HG02981 (cell line): Measurements from ENCODE around the gene DCAF8.

Experiments used
- ATAC-seq: cut with Tn5 transposase; IDR thresholded peaks from one replicate; pipeline ENCODE4 v1.9.1; 2021; ENCODE audit warnings: mild to moderate bottlenecking, moderate library complexity; ENCODE audit not compliant: unreplicated experiment

DCAF8 gene

DNA sequence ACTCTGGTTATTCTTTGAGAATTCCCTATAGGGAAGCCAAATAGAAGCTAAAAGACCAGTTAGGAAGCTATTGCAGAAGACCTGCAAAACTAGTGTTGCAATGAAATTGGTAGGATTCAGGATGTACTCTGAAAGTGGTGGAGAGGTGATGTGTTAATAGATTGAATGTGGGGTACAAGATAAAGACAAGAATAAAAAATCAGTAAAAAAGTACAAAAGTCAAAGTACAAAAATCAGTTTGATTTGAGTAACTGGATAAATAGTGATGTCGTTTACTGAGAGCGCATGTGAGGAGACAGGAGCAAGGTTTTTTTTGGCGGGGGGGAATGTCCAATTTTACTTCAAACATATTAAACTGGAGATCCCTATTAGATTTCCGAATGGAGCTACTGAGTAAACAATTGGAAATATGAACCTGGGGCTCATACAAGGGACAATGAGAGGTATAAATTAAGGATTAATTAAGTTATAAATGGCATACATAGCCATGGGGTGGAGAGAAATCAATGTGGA is 2.5 kb upstream of the DCAF8 start:
- ATAC-seq = no peak

DNA sequence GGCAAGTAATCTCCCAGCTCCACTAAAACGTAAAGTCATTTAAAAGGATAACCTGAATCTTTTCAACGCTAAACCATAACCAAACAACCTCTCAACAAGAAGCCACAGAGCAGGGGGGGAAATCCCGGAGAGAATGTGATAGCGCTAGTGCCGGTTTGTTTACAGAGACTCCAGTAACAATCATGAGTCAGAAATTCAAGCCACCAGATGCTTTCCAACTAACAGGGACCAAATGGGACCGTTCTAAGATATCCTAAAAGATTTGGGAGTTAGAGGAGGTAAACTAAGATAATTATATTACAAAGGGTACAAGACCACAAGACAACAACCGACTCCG is 825 bp downstream of the DCAF8 start:
- ATAC-seq = peak; percentile 31

DNA sequence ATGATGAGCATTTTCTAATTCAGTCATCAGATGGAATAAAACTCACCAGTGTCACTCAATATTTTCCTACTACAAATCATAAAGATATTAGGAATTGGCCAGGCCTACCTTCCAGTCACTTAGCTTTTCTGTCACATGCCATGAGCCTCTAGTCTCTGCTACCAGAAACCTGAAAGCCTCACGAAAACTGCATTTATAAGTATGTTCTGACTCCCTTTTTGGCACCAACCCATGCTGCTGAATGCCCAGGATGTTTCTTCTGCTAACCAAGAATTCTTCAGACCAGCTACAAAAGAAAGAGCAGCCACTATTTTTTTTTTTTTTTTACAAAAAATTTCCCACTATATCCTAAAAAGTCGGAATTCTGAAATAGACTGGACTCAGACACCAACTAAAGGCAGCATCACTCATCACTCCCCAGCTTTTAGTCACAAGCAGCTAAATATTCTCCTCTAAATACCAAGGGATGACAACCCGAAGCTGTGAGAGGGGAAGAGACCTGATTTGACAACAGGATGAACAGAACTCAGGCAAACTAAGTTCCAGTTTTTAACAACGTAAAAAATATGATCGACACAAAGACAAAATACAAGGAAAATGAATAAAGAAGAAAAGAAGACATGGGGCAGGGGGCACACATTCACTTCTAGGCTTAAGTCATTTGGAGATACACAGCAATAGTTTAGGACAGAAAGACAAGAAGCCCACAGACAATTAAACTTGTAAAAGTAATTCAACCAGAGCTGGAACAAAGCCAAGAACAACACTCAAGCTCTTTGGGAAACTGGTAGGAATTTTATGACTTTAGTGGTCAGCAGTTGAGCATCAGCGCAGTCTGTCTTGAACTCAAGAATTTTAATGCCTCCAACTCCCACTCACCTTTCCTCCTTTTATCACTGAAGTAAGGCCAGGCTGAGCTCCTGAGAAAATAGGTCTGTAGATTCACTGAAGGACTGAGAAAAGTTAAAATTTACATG is 1.7 kb downstream of the DCAF8 start:
- ATAC-seq = no peak

DNA sequence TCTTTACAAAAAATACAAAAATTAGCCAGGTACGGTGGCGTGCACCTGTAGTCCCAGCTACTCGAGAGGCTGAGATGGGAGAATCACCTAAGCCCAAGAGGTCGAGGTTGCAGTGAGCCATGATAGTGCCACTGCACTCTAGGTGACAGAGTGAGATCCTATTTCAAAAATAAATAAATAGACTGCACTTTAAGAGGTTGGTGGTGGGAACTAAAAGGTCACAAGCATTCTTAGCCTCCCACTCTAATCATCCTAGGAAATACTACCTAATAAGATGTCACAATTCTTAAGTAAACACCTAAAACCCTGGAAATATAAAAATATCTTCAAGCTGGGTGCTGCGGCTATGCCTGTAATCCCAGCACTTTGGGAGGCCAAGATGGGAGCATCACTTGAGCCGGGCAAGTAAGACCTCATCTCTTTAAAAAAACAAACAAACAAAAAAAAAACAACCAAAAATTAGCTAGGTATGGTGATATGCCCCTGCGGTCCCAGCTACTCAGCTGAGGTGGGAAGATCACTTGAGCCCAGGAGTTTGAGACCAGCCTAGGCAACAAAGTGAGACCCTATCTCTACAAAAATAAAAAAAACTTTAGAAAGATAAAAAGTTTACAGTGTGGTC is 4.1 kb downstream of the DCAF8 start:
- no peak for ATAC-seq

DNA sequence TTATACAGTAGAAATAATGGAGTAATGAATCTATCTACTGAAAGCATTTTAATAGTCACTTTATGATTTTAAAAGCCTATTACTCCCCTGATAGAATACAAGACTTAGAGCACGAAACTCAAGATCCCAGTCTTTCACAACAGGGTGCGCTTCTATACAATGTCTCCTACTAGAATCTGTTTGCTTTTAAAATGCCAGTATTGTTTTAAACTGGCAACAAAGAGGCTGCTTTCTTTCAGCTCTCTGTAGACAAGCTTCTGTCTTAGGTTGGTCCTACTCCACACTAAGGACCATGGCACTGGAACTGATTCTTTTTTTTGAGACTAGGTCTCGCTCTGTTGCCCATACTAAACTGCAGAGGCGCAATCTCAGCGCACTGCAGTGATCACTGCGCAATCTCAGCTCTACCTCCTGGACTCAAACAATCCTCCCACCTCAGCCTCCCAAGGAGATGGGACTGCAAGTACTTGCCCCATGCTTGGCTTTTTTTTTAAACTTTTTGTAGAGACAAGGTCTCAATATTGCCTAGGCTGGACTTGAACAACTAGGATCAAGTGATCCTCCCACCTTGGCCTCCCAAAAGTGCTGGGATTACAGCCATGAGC is 4.8 kb downstream of the DCAF8 start:
- ATAC-seq = no peak

DNA sequence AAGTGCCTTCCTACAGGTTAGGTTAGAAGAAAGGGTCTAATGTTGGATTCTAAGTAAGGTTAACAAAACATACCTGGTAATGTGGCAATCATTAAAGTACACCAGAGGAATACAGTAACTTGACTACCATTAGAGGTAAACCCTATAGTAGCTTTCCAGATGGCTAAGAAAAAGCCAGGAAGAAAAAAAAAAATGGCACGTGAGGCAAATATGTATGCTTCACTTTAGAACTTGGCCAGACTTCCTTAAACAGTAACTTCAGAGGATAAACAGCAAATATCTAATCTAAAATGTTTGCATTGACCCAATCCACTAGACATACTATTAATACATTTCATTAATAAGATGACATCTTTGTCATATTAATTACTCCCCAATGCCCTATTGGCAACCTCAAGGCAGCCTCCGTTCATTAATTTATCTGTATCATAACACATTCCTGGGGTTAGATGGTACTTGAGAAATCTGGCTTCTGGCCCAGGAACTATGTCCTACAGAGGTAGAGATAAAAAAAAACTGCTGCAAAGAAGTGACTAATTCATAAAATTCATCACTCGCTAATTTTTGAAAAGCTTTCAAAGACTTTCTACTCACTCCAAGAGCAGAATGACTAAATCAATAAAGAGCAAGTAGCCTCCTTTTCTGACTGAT is 5.8 kb downstream of the DCAF8 start:
- ATAC-seq = no peak

DNA sequence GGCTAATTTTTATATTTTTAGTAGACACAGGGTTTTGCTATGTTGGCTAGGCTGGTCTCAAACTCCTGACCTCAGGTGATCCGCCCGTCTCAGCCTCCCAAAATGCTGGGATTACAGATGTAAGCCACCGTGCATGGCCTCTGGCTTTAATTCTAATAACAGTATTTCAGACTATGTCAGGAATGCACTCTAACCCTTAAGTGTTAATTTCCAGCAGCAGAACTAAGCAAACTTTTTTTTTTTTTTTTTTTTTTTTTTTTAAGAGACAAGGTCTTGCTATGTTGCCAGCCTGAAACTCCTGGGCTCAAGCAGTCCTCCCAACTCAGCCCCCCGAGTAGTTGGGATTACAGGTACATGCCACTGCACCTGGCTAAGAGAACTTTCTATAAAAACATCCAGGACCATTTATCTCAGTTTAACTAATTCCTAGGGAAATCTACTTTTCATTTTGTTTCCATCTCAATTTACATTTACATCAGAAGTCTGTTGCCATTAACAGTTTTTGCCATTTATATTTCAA is 6.5 kb downstream of the DCAF8 start:
- no peak for ATAC-seq

DNA sequence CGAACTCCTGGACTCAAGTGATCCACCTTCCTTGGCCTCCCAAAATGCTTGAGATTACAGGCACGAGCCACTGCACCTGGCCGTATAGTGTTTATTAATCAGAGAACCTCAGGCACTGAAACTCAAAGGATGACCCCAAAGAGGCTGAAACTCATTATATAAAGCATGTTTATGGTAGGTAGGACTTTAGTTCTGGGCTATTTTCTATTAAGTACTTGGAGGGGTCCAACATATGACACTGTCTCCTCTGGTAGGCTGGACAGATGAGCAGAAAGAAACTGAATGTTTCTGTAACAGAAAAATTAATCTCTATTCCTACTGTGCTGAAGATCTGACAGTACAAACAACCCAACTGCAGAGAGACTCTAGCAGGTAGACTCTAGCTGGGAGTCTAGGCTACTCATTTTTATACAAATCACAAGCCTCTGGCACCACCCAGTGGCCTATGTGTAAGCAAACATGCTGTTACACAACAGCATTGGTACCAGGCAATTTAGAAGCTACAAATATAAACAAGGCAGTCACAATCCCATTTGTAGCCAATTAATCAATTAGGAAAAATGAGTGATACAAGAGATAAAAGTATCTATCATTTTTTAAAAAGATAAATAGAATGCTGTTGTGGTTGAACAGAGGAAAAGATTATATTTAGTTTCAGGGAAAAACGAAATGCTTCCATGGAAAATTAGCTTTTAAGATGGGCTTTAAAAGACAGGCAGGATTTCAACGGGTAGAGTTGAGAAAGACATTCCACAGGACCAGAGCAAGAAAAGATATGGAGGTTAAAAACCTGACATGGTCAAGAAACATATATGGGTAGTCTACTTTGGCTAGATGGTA is 10.4 kb downstream of the DCAF8 start:
- ATAC-seq = peak; percentile 76

DNA sequence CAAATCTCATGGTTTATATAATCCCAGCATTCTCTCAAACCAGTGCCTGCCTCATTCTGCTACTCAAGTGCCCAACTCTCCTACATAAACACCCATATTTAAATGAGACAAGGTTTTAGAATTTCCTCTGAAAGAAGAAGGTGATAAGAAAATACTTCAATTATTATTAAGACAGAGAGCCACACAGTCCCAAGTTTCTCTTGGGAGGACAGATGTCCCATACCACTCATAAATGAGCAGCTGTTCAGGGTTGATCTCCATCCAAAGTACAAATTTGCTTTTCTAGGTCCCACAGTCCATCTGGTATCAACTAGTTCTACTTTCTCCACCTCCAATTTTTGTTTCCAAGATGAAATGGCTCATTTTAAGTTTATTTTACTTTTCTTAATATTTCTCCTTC is 11.3 kb downstream of the DCAF8 start:
- no peak for ATAC-seq

DNA sequence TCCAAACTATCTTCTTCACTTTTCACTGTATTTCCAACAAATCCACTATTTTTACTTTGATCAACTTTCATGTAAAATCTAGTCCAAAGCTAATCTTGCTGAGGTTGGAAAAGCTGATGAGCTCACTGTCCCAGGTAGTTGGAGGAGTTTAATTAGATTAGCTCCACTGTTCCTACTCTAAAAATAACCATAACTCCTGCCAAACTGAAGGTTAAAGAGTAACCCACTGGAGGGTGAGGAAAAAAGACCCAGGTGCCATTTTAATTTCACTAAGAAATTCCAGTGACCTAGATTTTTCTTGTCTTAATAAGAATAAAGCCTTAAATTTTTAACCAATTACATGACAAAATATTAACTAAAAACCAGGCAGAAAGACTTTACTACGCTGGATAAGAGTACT is 15.3 kb downstream of the DCAF8 start:
- no peak for ATAC-seq

DNA sequence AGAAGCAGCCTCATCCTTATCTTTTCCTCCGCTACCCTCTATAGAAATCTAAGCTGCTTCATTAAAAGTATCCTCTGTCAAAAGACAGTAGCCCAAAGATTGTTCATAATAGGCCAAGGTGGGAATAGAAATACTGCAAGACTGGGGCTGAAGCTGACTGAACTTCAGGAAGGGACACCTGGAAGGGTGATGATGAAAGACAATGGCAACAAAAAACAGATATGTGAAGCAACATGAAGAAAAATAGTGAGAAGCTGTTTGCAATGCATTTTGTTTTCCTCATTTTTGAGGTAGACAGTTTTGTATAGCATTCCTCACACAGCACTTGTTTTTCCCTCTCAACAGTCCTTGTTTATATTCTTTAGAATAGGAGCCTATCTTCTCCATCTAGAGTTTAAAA is 16.9 kb downstream of the DCAF8 start:
- no peak for ATAC-seq

DNA sequence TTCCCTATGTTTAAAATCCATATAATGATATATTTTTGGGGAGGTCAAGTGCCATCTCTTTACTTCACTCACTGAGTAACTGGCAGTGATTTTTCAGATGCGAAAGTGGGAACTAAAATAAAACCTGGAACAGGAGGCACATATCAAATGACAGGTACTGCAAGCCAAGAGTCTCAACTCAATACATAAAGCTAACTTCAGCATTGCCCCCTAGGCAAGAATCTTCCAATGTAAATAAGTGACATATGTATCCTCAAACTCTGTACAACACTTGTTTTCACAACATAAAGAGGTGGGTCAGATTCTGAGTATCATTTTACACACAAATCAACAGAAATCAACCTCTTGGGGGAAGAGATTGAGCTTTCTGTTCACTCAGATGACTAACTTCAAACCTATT is 18.1 kb downstream of the DCAF8 start:
- no peak for ATAC-seq

DNA sequence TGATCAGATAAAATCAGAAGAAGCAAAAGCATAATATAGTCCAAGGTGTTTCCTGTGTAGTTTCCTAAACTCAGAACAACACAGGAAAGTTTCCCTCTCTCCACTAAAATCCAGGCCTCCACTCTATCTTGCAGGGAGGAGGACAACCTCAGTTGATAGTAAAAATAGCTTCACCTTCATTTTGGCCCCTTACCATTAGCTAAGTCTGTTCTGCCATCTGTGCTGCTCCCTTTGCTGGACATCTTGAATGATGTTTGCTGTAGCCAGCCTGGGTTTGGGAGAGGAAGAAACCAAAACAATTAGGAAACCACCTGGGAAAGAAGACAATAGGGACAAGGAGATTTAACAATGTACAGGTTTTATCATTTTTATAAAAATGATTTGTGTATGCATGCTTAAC is 18.6 kb downstream of the DCAF8 start:
- no peak for ATAC-seq

DNA sequence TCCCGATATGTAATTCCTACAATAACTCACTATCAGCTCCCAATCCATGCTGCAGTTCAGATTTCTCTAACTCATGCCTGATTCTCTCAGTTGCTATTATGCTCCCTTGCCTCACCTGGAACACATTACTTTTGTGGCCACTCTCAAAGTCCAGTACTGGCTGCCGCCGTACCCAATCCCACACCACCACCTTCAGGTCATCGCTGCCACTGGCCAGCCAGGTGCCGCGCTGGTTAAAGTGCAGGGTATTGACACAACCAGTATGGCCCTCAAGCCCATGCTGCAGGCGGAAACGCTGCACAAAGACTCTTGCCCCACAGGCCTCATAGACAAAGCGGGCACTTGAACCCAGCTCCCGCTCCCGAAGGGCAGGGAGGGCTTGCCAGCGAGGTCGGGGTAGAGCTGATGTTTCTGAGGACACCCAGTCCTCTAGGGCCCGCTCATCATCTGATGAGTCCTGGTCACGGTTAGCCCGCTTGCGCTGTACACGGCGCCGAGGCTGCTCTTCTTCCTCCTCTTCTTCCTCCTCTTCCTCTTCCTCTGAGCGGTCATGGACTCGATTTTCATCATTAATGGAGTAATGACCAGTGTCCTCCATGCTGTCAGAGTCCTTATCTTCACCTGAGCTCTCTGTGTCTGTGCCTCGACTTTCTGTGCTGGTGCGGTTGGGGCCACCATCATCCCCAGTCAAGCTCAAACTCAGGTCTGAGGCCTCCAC is 22.6 kb downstream of the DCAF8 start:
- no peak for ATAC-seq

DNA sequence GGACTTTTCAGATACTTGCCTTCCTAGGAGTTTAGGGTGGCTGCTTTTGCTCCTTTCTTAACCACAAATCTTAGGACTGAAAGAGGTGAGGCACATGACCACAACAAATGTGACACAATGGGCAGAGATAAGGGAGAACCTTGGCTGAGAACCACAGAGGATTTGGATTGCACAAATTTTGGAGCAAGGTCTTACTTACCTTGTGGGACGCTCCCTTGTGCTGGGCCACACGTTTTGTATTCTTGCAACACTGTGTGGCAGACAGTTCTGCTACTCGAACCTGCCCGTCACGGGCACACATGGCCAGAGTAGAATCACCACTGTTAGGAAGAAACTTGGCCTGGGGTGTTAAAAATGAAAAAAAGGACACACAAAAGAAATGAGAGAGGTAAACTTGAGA is 23.9 kb downstream of the DCAF8 start:
- no peak for ATAC-seq

DNA sequence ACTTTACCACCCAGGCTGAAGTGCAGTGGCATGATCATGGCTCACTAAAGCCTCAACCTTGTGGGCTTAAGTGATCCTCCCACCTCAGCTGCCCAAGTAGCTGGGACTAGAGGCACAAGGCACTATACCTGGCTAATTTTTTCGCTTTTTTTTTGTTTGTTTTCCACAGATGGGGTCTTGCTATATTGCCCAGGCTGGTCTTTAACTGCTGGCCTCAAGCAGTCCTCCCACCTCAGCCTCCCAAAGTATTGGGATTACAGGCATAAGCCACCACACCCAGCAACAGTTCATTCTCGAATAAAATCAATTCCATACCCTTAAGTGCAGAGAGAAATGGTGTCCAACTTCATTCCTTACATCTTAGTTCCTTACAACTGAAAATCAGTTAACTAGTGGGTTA is 24.8 kb downstream of the DCAF8 start:
- no peak for ATAC-seq

DNA sequence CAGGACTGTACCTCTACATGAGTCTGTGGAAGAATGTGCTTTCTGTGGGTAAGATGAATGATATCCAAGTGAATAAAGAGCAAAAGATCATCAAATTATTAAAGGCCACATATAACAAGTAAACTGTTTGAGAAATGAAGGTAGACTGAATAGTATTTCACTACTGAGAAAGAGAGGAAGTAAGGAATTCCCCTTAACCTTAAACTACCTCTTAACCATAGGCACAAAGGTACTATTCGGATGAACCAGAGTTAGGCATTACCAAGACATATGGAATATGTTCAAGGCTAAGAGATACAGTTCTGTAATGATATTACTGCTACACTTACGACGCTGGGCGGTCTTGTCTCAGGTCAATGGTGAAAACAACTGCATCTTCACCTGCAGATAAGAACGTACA is 25.5 kb downstream of the DCAF8 start:
- ATAC-seq = no peak

DNA sequence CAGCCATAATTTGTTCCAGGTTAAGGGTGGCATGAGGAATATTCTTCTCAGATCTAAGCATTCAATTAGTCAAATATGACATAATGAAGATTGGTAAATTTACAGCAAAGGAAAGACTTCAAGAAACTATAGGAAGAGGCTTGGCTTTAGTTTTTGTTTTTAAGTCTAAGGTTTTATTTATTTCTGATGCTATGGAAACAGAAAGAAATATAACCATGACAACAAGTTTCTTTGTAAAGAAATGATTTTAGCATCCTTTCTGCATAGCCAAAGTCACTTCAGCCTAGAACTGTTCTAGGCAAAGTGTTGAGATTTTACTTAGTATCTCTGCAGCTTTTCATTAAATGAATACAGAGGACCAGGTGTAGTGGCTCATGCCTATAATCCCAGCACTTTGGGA is 29.4 kb downstream of the DCAF8 start:
- no peak for ATAC-seq

DNA sequence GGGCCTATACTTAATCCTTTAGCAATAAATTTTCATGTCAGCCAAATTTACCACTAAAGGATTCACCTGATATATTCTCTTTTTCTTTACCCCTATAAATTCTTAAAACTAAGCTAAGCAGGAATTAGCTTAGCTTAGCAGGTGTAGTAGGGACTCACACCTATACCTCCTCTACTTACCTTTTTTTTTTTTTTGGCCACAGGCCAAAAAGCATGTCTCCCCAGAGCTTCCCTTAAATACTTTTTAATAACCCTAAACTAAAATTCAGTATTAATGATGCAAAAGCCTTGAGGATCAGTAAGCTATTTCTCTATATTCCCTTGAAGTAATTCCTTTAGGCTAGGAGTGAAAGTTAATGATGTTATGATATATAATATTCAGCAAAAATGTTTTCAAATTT is 33.9 kb downstream of the DCAF8 start:
- no peak for ATAC-seq

DNA sequence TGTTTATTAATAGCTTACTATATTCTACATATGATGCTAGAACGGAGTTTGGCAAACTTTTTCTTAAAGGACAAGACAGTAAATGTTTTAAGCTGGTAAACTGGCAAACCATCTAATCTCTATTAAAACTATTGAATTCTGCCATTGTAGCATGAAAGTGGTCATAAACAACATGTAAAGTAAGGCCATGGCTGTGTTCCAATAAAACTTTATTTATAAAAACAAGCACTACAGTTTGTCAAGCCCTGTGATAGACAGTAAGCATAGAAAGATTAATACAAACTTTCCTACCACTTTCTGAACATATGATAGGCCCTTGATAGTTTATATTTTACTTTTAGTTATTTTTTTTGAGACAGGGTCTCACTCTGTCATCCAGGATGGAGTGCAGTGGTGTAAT is 34.8 kb downstream of the DCAF8 start:
- ATAC-seq = no peak
